Astrocyte of the hippocampus (primary cell): ENCODE data around the gene KRT83.
"Not testable (repeated sequence)": the region's sequence is repeated elsewhere in the genome, so short reads cannot be mapped to it uniquely, and the experiment has no call there.

ENCODE experiments used
- DNase-seq: peaks from one replicate; pipeline ENCODE4 v3.0.0; 2011; ENCODE audit warnings: low read depth, low spot score

Gene KRT83

GRCh38 chr12:52353766-52354165, 32.6 kb upstream of the KRT83 start:
- DNase-seq, result no peak

DNA sequence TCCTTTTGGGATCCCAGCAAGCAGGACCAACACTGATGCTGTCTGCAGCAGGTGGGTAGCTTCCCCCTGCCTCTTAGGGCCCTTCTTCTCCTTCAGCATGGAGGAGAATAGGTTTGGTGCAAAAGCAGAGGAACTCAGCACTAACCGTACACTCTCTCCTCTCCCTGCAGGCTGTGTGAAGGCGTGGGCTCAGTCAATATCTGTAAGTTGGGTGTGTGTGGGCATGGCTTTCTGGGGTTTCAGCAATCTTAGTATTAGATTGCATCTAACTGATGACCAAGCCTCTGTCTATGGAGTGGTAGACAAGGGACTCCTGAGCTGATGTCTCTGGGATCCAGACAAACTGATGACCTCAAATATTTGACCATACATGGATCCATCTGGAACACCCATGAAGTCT, 31.8 kb upstream of the KRT83 start:
- no peak for DNase-seq

- DNase-seq, result peak; percentile 49
Measured at GRCh38 chr12:52351196-52352059, 30.2 kb upstream of the KRT83 start.

GRCh38 chr12:52350786-52351185, 29.6 kb upstream of the KRT83 start:
- DNase-seq, result no peak

GRCh38 chr12:52350021-52350620, 28.9 kb upstream of the KRT83 start:
- DNase-seq, result no peak

DNA sequence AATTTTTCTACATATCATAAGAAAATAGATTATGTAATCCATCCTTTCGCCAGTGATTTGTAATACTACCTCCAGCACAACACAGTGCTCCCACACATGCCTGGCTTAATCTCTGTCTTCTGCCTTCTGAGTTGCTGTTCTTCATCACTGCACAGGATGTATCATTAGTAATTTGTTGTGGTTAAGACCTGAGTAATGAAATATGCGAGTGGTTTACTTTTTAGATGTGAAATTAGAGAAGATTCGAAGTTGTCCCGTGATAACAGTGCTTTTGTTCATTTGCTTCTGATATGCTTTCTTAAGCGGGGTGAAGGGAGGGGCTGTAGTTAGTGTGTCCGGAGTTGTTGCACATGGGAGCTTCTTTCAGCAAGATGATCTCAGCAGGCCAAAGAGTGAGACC, 28.0 kb upstream of the KRT83 start:
- DNase-seq, result no peak

- DNase-seq, result no peak
Measured at GRCh38 chr12:52347551-52348510, 26.6 kb upstream of the KRT83 start.

DNA sequence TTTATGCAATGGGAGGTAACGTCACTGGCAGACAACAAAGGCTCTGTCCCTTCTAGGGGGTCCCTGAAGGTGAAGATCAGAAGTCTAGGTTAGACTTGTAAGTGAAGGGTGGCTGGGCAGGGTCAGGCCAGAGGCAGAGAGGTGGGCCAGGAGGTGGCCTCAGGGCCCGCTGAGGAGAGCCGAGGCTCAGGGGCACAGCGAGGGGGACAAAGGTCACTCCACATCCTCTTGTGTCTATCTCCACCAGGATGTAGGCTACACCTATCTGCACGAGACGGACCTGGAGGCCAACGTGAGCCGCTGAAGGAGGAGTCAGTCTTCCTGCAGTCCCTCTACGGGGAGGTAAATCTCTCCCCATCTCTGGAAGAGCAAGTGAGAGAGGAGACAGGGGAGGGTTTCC, 25.8 kb upstream of the KRT83 start:
- DNase-seq, result no peak

DNA sequence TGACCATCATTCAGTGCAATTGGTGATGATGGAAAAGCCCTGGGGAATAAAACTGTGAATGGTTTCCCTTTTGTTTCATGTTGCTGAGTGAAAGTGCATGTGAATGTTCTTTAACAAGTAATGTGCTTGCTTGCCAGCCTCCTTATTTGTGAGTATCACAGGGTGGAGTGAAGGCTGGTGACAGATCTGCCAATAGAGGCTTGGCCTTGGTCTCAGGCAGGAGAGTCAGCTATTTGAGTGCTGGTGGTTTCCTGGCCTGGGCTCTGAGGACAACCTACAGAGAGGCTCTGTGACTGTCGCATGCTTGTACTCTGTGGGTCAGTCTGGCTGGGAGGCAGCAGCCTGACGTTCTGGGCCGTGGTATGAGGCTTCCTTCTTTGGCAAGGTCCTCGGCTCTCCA, 25.4 kb upstream of the KRT83 start:
- no peak for DNase-seq

DNA sequence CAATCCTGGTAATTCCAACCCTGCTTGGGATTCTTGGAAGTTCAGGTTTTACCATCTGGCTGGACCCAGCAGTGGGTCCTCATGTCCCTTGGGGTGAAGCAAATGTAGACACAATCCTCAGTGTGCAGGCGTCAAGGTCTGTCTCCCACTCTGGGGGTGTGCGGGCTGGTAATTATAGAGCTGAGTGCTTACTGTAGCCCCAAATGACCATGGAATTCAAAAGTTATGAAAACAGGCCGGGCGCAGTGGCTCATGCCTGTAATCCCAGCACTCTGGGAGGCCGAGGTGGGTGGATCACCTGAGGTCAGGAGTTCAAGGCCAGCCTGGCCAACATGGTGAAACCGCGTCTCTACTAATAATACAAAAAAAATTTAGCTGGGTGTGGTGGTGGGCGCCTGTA, 23.8 kb upstream of the KRT83 start:
- not testable (repeated sequence) for DNase-seq

- DNase-seq, result no peak
Measured at GRCh38 chr12:52344111-52344510, 22.9 kb upstream of the KRT83 start.

- DNase-seq, result no peak
Measured at GRCh38 chr12:52343550-52343949, 22.4 kb upstream of the KRT83 start.

DNA sequence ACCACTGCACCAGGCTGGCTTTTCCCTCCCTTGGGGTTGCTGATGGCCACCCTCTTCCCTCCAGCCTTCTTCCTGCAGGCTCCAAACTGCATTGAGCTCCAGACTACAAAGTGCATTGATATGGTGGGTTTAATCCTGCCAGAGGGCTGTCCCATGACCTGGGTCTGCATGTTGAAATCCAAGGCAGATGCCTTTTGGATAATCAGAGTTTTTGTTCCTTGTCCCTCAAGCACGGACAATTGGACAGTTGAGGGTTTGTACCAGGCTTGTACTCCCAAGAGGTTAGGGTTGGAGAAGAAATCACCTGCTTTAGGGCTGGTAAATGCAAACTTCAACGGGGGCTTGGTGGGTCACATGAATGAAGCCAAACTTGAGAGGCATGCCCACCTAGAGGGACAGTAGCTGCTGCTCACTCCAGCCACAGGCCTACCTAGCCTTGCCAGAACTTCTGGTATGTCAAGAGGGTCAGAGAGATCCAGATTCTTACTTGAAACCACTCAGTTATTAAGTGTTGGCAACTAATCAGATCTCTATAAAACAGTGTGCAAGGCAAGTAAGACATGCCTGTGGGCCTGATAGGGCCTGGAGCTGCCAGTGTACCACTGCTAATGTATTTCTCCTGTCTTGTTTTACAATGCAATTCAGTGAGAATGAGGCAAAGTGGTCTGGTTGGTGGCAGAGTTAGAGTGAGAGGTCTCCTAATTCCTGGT, 21.7 kb upstream of the KRT83 start:
- DNase-seq, result no peak

GRCh38 chr12:52341066-52341580, 19.9 kb upstream of the KRT83 start:
- no peak for DNase-seq

GRCh38 chr12:52338241-52338960, 17.2 kb upstream of the KRT83 start:
- DNase-seq, result no peak

- no peak for DNase-seq
Measured at GRCh38 chr12:52337054-52337453, 15.9 kb upstream of the KRT83 start.

GRCh38 chr12:52336641-52337040, 15.4 kb upstream of the KRT83 start:
- DNase-seq, result no peak

DNA sequence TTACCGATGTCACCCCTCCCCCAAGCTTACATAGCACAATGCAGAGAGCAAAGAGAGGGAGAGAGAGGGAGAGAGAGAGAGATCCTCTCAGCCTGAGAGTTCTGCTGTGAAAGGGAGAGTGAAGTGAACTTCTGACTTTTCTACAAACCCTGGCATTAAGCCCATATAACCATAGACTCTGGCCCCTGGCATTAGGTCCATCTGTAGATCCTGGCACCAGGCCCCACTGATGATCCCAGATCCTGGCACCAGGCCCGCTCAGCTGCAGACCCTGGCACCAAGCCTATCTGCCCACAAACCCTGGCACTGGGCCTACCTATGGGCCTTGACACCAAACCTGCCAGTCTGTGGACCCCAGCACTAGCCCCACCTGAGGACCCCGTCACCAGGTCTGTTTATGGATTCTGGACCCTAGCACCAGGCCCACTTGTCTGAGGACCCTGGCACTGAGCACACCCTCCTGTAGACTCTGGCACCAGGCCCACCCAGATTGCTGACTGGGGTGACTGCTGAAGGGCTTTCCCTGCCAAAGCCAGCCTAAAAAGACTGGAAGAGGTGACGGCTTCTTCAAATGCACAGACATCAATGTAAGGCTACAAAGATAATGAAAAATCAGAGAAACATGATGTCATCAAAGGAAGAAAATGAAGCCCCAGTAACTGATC, 14.5 kb upstream of the KRT83 start:
- no peak for DNase-seq

- DNase-seq, result no peak
Measured at GRCh38 chr12:52334185-52334584, 13.0 kb upstream of the KRT83 start.

- no peak for DNase-seq
Measured at GRCh38 chr12:52333321-52333720, 12.1 kb upstream of the KRT83 start.
